Measurements from ENCODE around the gene SPON1. TPM values are rescaled to one million over a fixed set of nuclear protein-coding genes. Genes with fewer than 3 reads are reported as not detected.
"Not testable (repeated sequence)": the region's sequence is repeated elsewhere in the genome, so short reads cannot be mapped to it uniquely, and the experiment has no call there.

SPON1 gene
- total RNA-seq, 1 experiment from 2014 or later: not detected

GRCh38 chr11:14242733-14243132 lies 280.2 kb downstream of the SPON1 start:
- no peak for DNase-seq (ENCODE audit: low read depth)

GRCh38 chr11:14244926-14245325 lies 282.4 kb downstream of the SPON1 start:
- DNase-seq (ENCODE audit: low read depth): no peak

- DNase-seq (ENCODE audit: low read depth): no peak
Observed at GRCh38 chr11:14245444-14245843, 282.9 kb downstream of the SPON1 start.

GRCh38 chr11:14248580-14248981 lies 286.1 kb downstream of the SPON1 start:
- DNase-seq (ENCODE audit: low read depth): no peak

GRCh38 chr11:14249121-14249963 lies 286.8 kb downstream of the SPON1 start:
- peak; percentile 39 for DNase-seq (ENCODE audit: low read depth)

- no peak for DNase-seq (ENCODE audit: low read depth)
Observed at GRCh38 chr11:14251754-14252153, 289.2 kb downstream of the SPON1 start.

GRCh38 chr11:14252501-14252900 lies 290.0 kb downstream of the SPON1 start:
- DNase-seq (ENCODE audit: low read depth): not testable (repeated sequence)

GRCh38 chr11:14253421-14253820 lies 290.9 kb downstream of the SPON1 start:
- DNase-seq (ENCODE audit: low read depth): no peak

GRCh38 chr11:14253840-14254239 lies 291.3 kb downstream of the SPON1 start:
- no peak for DNase-seq (ENCODE audit: low read depth)

- DNase-seq (ENCODE audit: low read depth): no peak
Observed at GRCh38 chr11:14254533-14255237, 292.2 kb downstream of the SPON1 start.

GRCh38 chr11:14255238-14255534 lies 292.7 kb downstream of the SPON1 start:
- DNase-seq (ENCODE audit: low read depth): no peak

- DNase-seq (ENCODE audit: low read depth): peak; percentile 41
Observed at GRCh38 chr11:14258221-14258935, 295.9 kb downstream of the SPON1 start.

GRCh38 chr11:14259186-14259784 lies 296.8 kb downstream of the SPON1 start:
- DNase-seq (ENCODE audit: low read depth): no peak

- no peak for DNase-seq (ENCODE audit: low read depth)
Observed at GRCh38 chr11:14259878-14260277, 297.4 kb downstream of the SPON1 start.

GRCh38 chr11:14261066-14261465 lies 298.5 kb downstream of the SPON1 start:
- DNase-seq (ENCODE audit: low read depth): no peak

GRCh38 chr11:14262271-14262846 lies 299.8 kb downstream of the SPON1 start:
- DNase-seq (ENCODE audit: low read depth): no peak

- no peak for DNase-seq (ENCODE audit: low read depth)
Observed at GRCh38 chr11:14264966-14265365, 302.4 kb downstream of the SPON1 start.

GRCh38 chr11:14266622-14267021 lies 304.1 kb downstream of the SPON1 start:
- no peak for DNase-seq (ENCODE audit: low read depth)

- no peak for DNase-seq (ENCODE audit: low read depth)
Observed at GRCh38 chr11:14267861-14268635, 305.5 kb downstream of the SPON1 start.

- no peak for DNase-seq (ENCODE audit: low read depth)
Observed at GRCh38 chr11:14269692-14270573, 307.4 kb downstream of the SPON1 start.

All from RPMI7951 (cell line).